Left lung (tissue), 10 donors: ENCODE data around the gene ERBB2. TPM values are rescaled to one million over a fixed set of nuclear protein-coding genes. Genes with fewer than 3 reads are reported as not detected.

ENCODE experiments used
- ATAC-seq: fragments of 200-7000 bp; cut with Tn5 transposase; one replicate; pipeline ENCODE4 v1.9.1; 2020; ENCODE audit warnings: moderate library complexity
- DNase-seq, 4 donors: peaks; one replicate each; pipeline ENCODE4 v3.0.0-alpha.2; 2013 to 2020
- H3K27ac ChIP-seq, 2 donors: fragments of 200-600 bp; sonication (generic) in 1 of 2; one replicate each; pipeline versions ENCODE4 v1.5.0 to v1.8.0; 2020 to 2021
- H3K27me3 ChIP-seq, 2 donors: fragments of 200-600 bp; sonication (generic) in 1 of 2; one replicate each; pipeline versions ENCODE4 v1.5.0 to v1.8.0; 2020 to 2021
- H3K36me3 ChIP-seq, 2 donors: fragments of 200-600 bp; sonication (generic) in 1 of 2; one replicate each; pipeline versions ENCODE4 v1.5.0 to v1.8.0; 2020 to 2021
- H3K4me1 ChIP-seq, 2 donors: fragments of 200-600 bp; one replicate each; pipeline ENCODE4 v1.8.0; 2021
- H3K4me3 ChIP-seq, 2 donors: fragments of 200-600 bp; sonication (generic) in 1 of 2; one replicate each; pipeline versions ENCODE4 v1.5.0 to v1.8.0; 2020 to 2021; ENCODE audit warnings: mild to moderate bottlenecking in 1 of 2
- H3K9me3 ChIP-seq, 2 donors: fragments of 200-600 bp; sonication (generic) in 1 of 2; one replicate each; pipeline versions ENCODE4 v1.5.0 to v1.8.0; 2020 to 2021
- CTCF ChIP-seq, 2 donors: fragments of 200-600 bp; sonication (generic) in 1 of 2; IDR thresholded peaks; one replicate each; pipeline versions ENCODE4 v1.5.0 to v1.8.0; 2021; ENCODE audit warnings: antibody characterized with exemption in 2 of 2
- intact Hi-C, 2 donors: fragments of 100-400 bp; cut with DNase I; formaldehyde crosslinking; loops; one replicate each; pipeline versions ENCODE4 v1.11.2 to v1.14.2; 2022
- polyA plus RNA-seq, 6 donors: library from polyadenylated mRNA; unstranded; fragments of 120-200 nt; gene quantifications; one replicate each; pipeline ENCODE4 v1.2.1, GENCODE V29; 2013; ENCODE audit not compliant: insufficient read length in 6 of 6
- total RNA-seq, 2 donors: library from RNA; stranded (reverse); fragmentation: NEBNext Ultra II Directional; extraction: Animal tissue kit (Norgen Biotek cat#: 25700); gene quantifications; one replicate each; pipeline ENCODE4 v1.2.1, GENCODE V29; 2021
- donor health status: DM: no; HTN: yes; CAD: no.
- donor health status: DM: no; HTN: no; CAD: no.

ERBB2 gene
- total and polyA plus RNA-seq, 8 donors: 65.1 to 137 (median 107) TPM

DNA sequence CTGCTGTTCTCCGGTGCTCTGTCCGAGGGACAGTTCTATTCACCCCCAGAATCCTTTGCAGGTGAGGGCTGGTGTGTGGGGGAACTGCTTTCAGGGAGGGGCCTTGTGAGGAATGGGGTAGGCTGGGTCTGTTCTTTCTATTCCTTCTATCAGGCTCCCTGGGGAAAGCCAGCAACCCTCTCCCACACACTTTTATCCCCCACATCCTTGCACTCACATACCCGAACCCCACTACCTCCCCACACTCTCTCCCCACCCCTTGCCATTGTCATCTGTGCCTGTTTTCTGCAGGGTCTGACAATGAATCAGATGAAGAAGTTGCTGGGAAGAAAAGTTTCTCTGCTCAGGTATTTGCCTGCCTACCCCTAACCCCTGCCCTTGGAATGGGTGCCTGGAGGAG lies 41.1 kb upstream of the ERBB2 start:
- H3K27ac ChIP-seq: peak overlapping the region; percentile 2 to 72
- TF ChIP-seq CTCF (IDR thresholded peaks at IDR 0.05): no peak
- H3K36me3 ChIP-seq: peaks cover 0 to 79% of the 10 kb centered on the region in 2 donors
- DNase-seq (no peak), ATAC-seq (no peak)
- H3K4me3 ChIP-seq: no peak overlapping the region
- H3K9me3 ChIP-seq: no peaks in the 10 kb centered on the region
- intact Hi-C loops: no loop called here
- no peaks in the 10 kb centered on the region for H3K27me3 ChIP-seq
- H3K4me1 ChIP-seq: peaks cover 7 to 78% of the 10 kb centered on the region in 2 donors

DNA sequence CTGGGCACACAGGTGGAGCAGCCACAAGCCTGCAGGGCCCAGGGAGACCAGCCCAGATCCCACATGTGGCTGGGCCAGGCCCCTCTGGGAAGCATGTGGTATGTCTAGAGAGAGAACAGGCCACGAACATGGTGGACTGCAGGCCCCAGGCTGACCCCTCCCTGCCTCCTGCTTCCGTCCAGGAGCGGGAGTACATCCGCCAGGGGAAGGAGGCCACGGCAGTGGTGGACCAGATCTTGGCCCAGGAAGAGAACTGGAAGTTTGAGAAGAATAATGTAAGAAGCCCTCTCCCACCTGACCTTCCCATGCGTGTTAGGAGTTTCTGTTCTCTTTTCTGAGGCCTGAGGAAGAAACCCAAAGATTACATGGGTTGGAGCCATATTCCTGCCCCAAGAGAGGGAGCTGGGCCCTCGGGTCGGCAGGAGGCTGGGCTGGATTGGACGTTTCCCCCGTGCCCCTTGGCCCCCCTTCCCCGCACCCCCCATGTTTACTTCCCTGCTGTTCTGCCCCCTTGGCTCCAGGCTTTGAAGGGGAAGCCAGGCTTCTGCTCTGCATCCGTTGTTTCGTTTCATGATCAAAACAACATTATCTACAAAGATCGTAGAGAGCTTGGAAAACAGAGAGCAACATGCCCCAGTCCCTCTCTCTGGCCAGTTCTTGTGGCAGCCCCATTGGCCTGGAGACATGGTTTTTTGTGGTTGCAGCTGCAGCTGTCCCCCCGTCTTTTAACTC lies 40.4 kb upstream of the ERBB2 start:
- DNase-seq (peak in 1 of 4 donors; percentile 65), ATAC-seq (no peak)
- H3K27me3 ChIP-seq: no peaks in the 10 kb centered on the region
- peak overlapping the region; percentile 54 to 72 for H3K27ac ChIP-seq
- H3K4me1 ChIP-seq: peaks cover 7 to 77% of the 10 kb centered on the region in 2 donors
- H3K4me3 ChIP-seq: no peak overlapping the region
- no peaks in the 10 kb centered on the region for H3K9me3 ChIP-seq
- peaks cover 0 to 76% of the 10 kb centered on the region in 2 donors for H3K36me3 ChIP-seq
- no peak for TF ChIP-seq CTCF (IDR thresholded peaks at IDR 0.05)
- intact Hi-C loops: no loop called here

DNA sequence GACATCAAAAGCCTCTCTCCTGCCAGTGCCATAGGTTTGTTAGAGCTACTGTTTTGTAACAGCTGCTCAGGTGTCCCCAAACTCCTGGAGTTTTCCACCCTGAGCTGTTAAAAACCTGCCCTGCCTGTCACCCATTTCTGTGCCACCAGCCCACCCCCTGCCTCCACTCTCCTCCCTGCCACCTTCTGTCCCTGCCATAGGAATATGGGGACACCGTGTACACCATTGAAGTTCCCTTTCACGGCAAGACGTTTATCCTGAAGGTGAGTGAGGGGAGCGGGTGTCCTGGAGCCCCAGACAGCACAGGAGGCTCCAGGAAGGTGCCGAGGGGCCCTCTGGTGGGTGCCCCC lies 39.9 kb upstream of the ERBB2 start:
- Histone ChIP-seq H3K36me3 (peaks cover 0 to 71% of the 10 kb centered on the region in 2 donors), H3K27ac (peak overlapping the region; percentile 54 to 72)
- no peak for ATAC-seq

GRCh38 chr17:39660397-39661385 lies 39.2 kb upstream of the ERBB2 start:
- peaks cover 0 to 71% of the 10 kb centered on the region in 2 donors for H3K36me3 ChIP-seq
- no peak for TF ChIP-seq CTCF (IDR thresholded peaks at IDR 0.05)
- peaks cover 0 to 12% of the 10 kb centered on the region in 2 donors for H3K27me3 ChIP-seq
- intact Hi-C loops: no loop called here
- H3K27ac ChIP-seq: peak overlapping the region; percentile 54 to 72
- H3K9me3 ChIP-seq: no peaks in the 10 kb centered on the region
- H3K4me3 ChIP-seq: no peak overlapping the region
- DNase-seq: no peak
- ATAC-seq: no peak
- H3K4me1 ChIP-seq: peaks cover 7 to 73% of the 10 kb centered on the region in 2 donors

More for the DNA sequence above, 39.9 kb upstream of the ERBB2 start:
- peaks cover 7 to 72% of the 10 kb centered on the region in 2 donors for H3K4me1 ChIP-seq
- peaks cover 0 to 5% of the 10 kb centered on the region in 2 donors for H3K27me3 ChIP-seq
- no peaks in the 10 kb centered on the region for H3K9me3 ChIP-seq
- TF ChIP-seq CTCF (IDR thresholded peaks at IDR 0.05): no peak
- intact Hi-C loops: no loop called here
- H3K4me3 ChIP-seq: no peak overlapping the region
- DNase-seq: no peak
